Left ventricle myocardium superior (tissue), 1 donor: Measurements from ENCODE around the gene PITPNC1. TPM values are rescaled to one million over a fixed set of nuclear protein-coding genes. Genes with fewer than 3 reads are reported as not detected.
A peak's percentile ranks its signal among the peaks of the same experiment; 100 is the strongest.
"Not testable (repeated sequence)": the region's sequence is repeated elsewhere in the genome, so short reads cannot be mapped to it uniquely, and the experiment has no call there.

Experiments used
- ATAC-seq: fragments of 200-7000 bp; cut with Tn5 transposase; one replicate; pipeline ENCODE4 v1.9.1; 2020; ENCODE audit warnings: mild to moderate bottlenecking, moderate library complexity
- DNase-seq: peaks from one replicate; pipeline ENCODE4 v3.0.0-alpha.2; 2020
- intact Hi-C: fragments of 100-400 bp; cut with micrococcal nuclease; formaldehyde crosslinking; loops from one replicate; pipeline ENCODE4 v1.11.0; 2022
- total RNA-seq: library from RNA; stranded (reverse); fragmentation: NEBNext Ultra II Directional; extraction: Animal tissue kit (Norgen Biotek cat#: 25700); gene quantifications from one replicate; pipeline ENCODE4 v1.2.1, GENCODE V29; 2021
- donor health status: DM: no; HTN: yes; CAD: no; lungs with severe emphysema.

PITPNC1 gene
- total RNA-seq, 1 donor from 2014 or later = 11.0 TPM

GRCh38 chr17:67493812-67494211, 116.7 kb downstream of the PITPNC1 start:
- ATAC-seq (no peak), DNase-seq (no peak)
- intact Hi-C loops = loop anchor here (10.0 kb wide), 1 partner anchor 61 kb away; no protein-coding TSS in a partner anchor

- not testable (repeated sequence) for ATAC-seq, DNase-seq
- intact Hi-C loops = loop anchor here (10.0 kb wide), 1 partner anchor 59 kb away; no protein-coding TSS in a partner anchor
These were observed 118.5 kb downstream of the PITPNC1 start for GRCh38 chr17:67495534-67495933.

- intact Hi-C loops = loop anchor here (10.0 kb wide), 1 partner anchor 59 kb away; no protein-coding TSS in a partner anchor
- ATAC-seq = no peak
These were observed 119.2 kb downstream of the PITPNC1 start for GRCh38 chr17:67496286-67496685.

GRCh38 chr17:67499685-67500084, 122.6 kb downstream of the PITPNC1 start:
- DNase-seq = no peak
- ATAC-seq = no peak
- intact Hi-C loops = loop anchor here (10.0 kb wide), 1 partner anchor 55 kb away; no protein-coding TSS in a partner anchor

More at GRCh38 chr17:67496286-67496685, 119.2 kb downstream of the PITPNC1 start:
- DNase-seq = no peak

- no peak for ATAC-seq
- DNase-seq = no peak
- intact Hi-C loops = no loop called here
These were observed 123.2 kb downstream of the PITPNC1 start for GRCh38 chr17:67500261-67500660.

DNA sequence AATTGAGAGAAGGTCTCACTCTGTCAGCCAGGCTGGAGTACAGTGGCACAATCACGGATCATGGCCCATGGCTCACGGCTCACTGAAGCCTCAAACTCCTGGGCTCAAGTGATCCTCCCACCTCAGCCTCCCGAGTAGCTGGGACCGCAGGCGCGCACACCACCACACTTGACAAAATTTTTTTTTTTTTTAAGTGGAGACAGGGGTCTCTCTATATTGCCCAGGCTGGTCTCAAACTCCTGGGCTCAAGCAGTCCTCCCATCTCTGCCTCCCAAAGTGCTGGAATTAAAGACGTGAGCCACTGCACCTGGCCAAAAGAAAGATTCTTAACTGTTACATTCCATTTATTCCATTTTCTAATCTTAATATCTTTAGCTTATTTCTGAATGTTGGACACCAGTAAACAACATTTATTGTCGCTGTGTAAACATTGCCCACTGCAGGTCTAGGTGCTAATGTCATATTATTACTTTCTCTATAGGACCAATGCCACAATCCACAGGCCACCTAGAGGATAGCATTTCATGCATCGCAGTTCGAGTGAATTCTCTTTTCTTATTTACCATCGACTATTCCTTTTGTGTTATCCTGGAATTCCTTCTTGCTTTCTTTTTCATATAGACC, 123.7 kb downstream of the PITPNC1 start:
- intact Hi-C loops = no loop called here
- ATAC-seq (no peak), DNase-seq (no peak)

GRCh38 chr17:67502151-67502550, 125.1 kb downstream of the PITPNC1 start:
- intact Hi-C loops = no loop called here
- ATAC-seq = no peak
- DNase-seq = no peak

DNA sequence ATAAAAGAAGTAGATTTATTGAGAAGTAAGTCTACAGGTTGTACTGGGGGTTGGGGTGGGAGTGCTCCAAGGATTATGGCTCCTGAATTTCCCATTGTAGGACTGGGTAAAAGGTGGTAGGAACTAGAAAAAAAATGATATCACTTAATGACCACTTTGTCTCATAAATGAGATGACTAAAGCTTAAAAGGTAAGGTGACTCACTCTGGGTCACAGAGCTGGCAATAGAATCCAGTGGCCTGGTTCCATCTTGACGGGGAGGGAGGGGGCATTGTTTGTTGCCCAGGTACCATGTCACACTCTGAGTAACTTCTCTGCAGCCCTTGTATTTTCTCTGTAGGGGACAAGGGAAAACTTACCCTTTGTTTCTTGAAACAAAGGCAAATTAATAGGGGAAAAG, 126.1 kb downstream of the PITPNC1 start:
- ATAC-seq (no peak), DNase-seq (no peak)
- intact Hi-C loops = no loop called here

DNA sequence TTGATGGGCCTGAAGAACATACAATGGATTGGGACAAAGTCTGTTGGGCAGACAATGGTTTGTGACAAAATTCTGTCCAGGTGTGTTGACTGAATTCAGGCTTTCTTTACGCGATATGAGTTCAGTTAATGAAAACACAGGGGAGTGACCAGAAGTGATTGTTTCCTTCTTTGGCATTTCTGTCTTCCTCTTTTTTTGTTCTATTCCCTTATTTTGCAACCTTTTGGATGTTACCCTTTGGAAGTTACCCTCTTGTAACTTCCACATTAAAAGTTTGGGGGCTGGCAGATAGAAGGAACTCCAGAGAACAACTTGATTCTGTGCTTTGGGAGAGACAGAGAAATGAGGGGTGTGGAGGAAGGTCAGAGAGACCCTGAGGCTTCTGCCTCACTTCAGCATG, 126.7 kb downstream of the PITPNC1 start:
- intact Hi-C loops = no loop called here
- no peak for ATAC-seq
- no peak for DNase-seq

DNA sequence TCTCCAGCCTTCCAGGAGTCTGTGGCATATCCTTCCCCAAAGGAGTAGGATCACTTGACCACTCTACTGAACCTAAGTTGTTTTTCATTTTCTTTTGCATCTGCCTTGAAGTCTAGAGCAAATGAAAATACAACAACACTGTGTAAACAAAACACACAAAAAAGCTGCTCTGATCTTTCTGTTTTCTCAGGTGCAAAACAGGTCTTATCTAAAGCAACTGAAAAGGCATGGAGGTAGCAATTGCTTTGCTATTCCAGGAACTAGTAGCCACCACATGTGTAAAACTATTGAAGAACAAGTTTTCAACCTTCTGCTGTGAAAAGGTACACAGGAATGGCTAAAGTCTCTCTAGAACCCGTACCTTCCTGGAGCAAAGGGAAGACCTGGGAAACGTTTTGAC, 127.1 kb downstream of the PITPNC1 start:
- intact Hi-C loops = no loop called here
- DNase-seq (no peak), ATAC-seq (no peak)

- intact Hi-C loops = no loop called here
- ATAC-seq (no peak), DNase-seq (no peak)
These were observed 129.9 kb downstream of the PITPNC1 start for GRCh38 chr17:67506966-67507365.

DNA sequence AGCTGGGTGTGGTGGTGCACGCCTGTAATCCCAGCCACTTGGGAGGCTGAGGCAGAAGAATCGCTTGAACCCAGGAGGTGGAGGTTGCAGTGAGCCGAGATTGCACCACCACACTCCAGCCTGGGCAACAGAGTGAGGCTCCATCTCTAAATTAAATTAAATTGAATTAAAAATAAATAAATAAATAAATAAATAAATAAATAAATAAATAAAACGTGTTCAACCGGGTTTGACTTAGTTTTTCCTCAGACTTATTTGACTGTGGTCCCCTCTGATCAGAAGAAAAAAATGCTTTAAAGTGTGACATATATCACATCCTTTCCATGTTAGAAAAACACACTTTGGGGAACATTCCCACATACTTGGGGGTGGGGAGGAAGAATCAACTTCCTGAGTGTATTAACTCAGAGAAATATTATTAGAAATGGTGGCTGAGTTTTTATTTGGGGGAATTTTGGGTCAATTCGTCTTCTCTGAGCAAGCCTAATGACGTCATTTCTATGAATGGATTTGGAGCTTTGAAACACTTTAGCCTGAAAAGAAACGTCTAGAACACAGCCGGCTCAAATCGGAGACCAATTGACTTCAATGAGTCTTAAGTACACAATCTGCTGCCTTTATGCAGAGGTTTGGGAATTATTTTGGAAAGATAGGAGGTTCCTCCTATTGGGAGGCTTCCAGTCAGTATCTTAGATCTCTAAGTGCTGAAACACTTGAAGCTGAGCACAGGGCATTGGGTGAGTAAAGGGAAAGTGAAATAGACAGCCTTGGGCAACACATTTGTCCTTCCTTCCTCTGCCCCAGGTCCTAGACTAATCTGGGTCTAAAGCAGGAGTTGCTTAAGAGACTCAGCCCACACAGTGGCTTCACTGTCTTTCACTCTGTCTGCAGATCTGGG, 132.6 kb downstream of the PITPNC1 start:
- peak; percentile 72 for ATAC-seq
- intact Hi-C loops = no loop called here

GRCh38 chr17:67511012-67511411, 133.9 kb downstream of the PITPNC1 start:
- ATAC-seq = no peak
- no peak for DNase-seq
- intact Hi-C loops = no loop called here

More for the DNA sequence above, 132.6 kb downstream of the PITPNC1 start:
- no peak for DNase-seq

- intact Hi-C loops = no loop called here
- DNase-seq (no peak), ATAC-seq (no peak)
These were observed 134.7 kb downstream of the PITPNC1 start for GRCh38 chr17:67511804-67512203.

DNA sequence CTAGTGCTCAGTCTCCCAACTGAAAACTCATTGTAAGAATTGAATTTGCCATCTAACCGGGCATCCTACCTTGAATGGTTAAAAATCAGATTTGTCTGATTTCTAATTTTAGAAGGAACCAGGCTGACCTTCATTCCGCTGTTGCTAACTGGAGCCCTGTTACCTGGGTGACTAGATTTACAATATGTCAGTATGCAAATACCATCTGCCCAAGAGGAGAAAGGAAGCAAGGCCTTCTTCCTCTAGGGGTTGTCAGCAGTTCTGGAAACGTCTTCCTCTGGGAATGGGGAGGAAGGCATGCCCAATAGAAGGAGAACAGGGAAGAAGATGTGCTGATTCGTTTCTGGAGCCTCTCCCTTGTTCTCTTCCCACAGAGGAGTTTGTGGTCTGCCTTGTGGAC, 137.9 kb downstream of the PITPNC1 start:
- DNase-seq (no peak), ATAC-seq (peak; percentile 40)
- intact Hi-C loops = no loop called here

GRCh38 chr17:67515490-67516083, 138.5 kb downstream of the PITPNC1 start:
- no peak for DNase-seq
- intact Hi-C loops = no loop called here
- peak; percentile 23 for ATAC-seq

DNA sequence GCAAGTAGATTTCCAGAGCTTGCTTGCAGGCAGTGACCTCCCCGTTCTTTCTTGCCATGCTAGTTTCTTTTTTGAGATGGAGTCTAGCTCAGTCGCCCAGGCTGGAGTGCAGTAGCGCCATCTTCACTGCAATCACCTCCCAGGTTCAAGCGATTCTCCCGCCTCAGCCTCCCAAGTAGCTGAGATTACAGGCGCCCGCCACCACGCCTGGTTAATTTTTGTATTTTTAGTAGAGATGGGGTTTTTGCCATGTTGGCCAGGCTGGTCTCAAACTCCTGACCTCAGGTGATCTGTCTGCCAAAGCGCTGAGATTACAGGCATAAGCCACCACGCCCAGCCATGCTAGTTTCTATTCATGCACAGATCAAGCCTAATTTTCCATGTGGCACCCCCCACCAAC, 139.5 kb downstream of the PITPNC1 start:
- intact Hi-C loops, ATAC-seq, DNase-seq: not testable (repeated sequence)

GRCh38 chr17:67517325-67517724, 140.2 kb downstream of the PITPNC1 start:
- ATAC-seq = no peak
- intact Hi-C loops = no loop called here

GRCh38 chr17:67518876-67519275, 141.8 kb downstream of the PITPNC1 start:
- intact Hi-C loops = no loop called here
- ATAC-seq (no peak), DNase-seq (no peak)

More at GRCh38 chr17:67517325-67517724, 140.2 kb downstream of the PITPNC1 start:
- DNase-seq = no peak

GRCh38 chr17:67519801-67520251, 142.7 kb downstream of the PITPNC1 start:
- intact Hi-C loops = no loop called here
- no peak for ATAC-seq

More at GRCh38 chr17:67519801-67520251, 142.7 kb downstream of the PITPNC1 start:
- no peak for DNase-seq
